GM19397 (cell line): ENCODE data around the gene ZNF14.
"Not testable (repeated sequence)": the region's sequence is repeated elsewhere in the genome, so short reads cannot be mapped to it uniquely, and the experiment has no call there.

ENCODE experiments used
- ATAC-seq: cut with Tn5 transposase; IDR thresholded peaks from one replicate; pipeline ENCODE4 v1.9.1; 2021; ENCODE audit warnings: mild to moderate bottlenecking, moderate library complexity; ENCODE audit not compliant: unreplicated experiment

The ZNF14 gene

GRCh38 chr19:19747357-19748220 is 14.7 kb upstream of the ZNF14 start:
- ATAC-seq: no peak

DNA sequence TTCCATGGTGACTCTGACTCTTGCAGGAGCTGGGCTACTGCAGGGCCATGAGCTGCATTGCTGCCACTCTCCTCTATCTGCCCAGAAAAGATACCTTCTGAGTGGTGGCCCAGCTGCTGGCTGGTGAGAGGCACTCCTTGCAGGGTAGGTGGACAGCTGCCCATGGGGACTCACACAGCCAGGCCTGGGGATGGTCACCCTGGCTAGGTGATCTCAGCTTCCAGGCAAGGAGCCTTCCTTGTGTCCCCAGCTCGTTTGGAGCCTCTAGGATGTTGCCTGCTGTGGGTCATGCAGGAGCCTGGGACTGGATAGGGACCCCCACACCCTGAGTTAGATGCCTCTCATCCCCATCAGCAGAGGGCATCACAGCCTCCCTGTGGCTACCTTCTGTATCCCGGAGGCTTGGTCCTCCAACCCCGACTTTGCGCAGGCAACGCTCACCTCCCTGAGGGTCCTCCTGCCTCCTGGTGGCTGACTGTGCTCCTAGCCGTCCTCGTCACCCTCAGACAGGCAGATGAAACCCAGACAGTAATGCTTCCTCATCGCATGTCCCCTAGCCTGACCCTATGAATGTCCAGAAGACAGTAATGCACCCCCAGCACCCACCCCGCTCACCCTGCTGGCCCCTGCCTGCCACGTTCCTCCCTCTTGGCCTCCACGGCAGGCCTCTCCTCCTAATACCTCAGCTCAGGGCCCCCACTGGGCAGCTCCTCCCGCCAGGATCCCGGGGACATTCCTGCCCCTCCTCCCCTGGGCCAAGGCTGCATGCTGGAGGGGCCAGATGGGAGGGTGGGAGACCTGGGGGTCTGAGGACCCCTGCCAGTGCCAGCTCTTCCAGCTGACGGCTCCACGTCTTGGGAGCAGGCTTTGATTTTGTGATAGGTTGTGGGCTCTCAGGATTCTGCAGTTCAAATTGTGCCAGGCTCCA is 13.6 kb upstream of the ZNF14 start:
- ATAC-seq: no peak

DNA sequence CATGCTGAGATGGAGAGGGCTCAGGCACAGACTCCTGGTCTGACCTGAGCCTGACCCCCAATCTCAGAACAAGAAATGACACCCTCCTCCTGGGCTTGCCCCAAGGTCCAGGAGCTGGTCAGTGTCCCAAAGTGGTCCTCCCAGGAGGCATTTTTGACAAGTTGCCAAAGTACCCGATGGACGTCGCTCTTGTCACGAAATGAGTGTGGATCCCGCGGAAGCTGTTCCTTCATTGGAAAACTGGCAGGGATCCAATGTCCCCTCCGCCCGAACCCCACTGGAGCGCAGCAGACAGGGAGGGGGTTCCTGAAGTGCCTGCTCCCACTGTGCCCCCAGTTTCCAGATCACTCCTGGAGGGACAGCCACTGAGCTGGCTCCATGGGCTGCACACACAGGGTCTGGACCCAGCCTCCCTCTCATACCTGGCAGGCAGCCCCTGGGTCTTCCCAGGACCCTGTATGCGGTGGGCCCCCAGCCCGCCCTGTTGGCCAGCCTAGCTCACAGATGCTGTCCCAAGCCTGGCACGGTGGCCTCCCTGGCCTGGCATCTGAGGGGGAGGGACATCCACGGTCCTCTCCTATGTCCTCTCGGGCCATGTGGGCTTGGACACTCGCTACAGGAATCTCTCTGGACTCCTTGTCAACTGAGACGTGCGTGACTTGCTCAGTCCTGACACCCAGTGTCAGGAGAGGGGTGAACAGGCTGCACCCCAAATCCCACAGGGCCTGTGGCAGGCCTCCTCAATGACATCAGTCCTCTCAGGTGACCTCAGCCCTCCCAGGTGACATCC is 12.8 kb upstream of the ZNF14 start:
- no peak for ATAC-seq

DNA sequence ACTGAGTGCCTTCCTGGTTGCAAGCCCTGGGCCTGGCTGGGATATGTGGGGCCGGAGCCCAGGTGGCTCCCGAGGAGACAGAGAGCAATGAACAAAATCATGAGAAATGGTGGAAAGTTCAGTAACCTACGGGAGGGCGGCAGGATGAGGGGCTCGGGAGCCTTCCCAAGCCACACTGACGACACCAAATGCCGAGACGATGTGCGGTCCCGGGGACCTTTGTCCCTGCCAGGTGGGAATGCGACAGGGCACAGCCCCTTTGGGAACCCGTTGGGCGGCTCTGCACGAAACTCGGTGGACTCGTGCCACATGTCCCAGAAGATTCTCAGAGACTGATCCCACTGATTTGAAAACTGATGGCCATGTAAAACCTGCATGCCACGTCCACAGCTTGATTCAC is 11.7 kb upstream of the ZNF14 start:
- no peak for ATAC-seq

GRCh38 chr19:19743921-19744320 is 11.0 kb upstream of the ZNF14 start:
- not testable (repeated sequence) for ATAC-seq

GRCh38 chr19:19743176-19743575 is 10.3 kb upstream of the ZNF14 start:
- ATAC-seq: no peak

GRCh38 chr19:19742773-19743172 is 9.9 kb upstream of the ZNF14 start:
- ATAC-seq: no peak

DNA sequence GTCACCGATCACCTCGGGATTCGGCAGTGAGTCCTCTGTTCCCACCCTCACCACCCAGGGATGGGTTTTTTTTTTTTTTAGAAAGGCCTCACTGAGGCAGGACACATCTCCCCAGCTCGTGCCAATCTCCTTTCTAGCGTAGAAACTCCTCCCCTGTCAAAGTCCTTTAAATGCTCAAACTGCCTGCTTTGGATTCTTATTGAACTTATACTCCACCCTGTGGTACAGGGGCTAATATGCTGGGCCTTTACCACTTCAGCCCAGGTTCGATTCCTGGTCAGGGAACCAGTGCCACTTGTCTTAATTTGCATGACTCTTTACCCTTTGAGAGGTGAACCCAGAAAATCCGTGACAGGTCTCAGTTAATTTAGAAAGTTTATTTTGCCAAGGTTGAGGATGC is 8.3 kb upstream of the ZNF14 start:
- ATAC-seq: no peak

DNA sequence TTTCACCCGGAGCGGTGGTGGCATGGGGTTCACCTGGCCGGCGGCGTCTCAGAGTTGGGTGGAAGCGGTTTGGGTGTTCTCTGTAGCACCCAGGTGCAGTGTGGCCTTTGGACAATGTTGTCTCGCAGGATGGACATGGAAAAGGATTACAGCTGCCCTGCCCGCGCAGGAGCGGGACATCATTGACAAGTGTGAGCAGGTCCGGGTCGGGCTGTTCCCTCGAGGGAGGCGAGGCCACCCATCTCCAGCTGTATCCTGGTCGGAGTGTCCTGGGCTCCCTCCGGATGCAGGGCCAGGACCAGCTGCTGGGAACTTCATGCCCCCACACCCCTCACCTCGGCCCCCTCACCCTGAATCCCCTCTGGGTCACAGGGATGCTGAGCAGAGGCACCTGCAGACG is 7.8 kb upstream of the ZNF14 start:
- ATAC-seq: no peak

DNA sequence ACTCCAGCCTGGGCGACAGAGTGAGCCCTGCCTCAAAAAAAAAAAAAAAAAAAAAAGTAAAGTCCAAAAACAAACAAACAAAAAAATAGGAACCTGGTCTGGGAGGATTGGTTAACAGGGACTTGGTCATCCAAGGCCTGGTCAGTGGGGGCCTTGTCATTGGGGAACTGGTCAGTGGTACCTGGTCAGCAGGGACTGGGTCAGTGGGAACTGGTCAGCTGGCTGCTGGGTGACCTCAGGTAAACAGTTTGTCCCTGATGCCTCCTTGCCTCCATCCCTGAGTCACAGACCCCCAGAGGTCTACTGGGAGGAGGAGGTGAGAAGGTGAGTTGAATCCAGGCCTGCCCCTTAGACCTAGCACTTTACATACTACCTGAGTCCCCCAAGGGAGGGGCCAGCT is 5.7 kb upstream of the ZNF14 start:
- no peak for ATAC-seq

DNA sequence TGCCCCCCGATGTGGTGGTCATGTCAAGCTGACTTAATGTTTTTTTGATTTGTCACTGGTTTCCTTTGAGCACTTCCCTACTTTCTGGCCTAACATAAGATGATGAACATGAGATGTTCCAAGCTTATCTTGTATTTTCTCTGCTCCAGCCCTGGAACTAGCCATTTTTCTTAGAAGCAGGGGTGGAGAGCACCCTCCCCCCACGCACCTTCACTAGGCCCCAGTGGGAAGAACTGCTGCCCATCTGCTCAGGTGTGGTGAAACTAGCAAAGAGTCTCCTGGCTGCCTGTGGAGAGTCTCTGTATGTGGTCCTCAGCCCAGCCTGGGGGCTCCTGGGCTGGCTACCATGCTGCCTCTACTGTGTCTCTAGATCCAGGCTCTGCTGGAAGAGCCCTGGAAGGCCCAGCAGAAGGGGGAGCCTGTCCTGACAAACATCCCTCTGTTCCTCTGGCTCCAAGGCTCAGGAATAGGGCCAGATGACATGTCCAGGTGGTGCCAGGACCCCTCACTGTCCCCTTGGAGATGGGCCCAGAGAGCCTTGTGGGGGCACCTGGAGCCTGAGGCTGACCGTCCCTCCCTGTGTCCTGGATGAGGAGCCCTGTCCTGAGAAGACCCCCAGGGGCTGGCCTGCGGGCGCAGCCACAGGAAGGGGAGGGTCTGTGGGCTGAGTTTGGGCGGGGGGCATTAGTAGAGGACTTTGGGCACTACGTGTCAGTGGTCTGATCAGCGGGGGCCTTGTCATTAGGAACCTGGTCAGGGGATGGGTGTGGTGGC is 4.8 kb upstream of the ZNF14 start:
- no peak for ATAC-seq

DNA sequence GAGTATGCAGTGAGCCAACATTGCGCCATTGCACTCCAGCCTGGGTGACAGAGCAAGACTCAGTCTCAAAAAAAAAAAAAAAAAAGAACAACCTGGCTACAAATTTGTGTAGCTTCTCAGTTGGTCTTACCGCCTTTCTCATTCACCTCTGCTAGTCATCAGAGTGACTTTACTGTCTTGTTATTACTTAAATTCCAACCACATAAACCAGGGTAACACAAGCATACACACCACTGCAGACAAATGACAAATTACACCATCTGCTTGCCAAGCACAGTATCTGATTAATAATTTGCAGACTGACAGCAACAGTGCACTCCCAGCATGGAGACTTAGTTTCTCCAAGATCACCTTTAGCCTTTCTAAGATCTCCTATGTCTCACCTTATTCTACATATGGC is 11.0 kb downstream of the ZNF14 start:
- no peak for ATAC-seq

DNA sequence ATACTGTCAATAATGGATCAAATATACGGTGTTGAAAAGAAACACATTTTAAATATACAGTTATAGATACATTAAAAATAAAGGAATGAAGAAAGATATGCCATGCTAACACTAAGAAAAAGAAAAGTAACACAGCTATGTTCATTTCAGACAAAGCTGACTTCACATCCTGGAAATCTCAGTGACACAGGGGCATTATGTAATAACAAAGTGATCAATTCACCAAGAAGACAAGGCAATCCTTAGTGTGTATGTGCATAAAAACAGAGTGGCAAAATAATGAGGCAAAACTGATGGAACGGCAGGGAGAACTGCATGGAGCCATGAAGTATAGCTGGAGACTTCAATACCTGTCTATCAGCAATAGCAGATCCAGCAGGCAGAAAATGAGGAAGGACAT is 13.1 kb downstream of the ZNF14 start:
- no peak for ATAC-seq

GRCh38 chr19:19711934-19712828 is 20.7 kb downstream of the ZNF14 start:
- no peak for ATAC-seq

DNA sequence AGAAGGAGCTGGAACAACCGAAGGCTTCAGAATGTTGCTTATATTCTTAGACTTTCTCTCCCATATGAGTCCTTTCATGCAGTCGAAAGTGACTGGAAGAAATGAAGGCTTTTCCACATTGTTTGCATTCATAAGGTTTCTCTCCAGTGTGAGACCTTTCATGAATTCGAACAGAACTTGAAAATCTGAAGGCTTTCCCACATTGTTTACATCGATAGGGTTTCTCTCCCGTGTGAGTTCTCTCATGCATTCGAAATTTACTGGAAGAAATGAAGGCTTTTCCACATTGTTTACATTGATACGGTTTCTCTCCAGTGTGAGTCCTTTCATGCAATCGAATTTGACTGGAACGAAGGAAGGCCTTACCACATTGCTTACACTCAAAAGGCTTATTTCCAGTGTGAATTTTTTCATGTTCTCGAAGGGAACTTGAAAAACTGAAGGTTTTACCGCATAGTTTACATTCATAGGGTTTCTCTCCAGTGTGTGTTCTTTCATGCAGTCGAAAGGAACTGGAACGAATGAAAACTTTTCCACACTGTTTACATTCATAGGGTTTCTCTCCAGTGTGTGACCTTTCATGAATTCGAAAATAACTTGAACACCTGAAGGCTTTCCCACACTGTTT is 21.5 kb downstream of the ZNF14 start:
- no peak for ATAC-seq

DNA sequence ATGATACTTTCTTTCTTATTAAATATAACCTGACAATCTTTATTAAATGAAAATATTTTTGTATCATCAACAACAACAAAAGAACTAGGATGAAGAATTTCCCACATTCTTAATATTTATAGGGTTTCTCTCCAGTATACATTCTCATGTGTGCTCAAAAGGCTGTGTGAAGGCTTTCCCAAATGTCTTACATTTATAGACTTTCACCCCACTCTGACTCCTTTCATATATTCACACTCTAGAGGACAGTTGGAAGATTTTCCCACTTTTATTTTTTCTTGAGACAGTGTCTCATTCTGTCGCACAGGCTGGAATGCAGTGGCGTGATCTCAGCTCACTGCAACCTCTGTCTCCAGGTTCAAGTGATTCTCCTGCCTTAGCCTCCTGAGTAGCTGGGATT is 22.4 kb downstream of the ZNF14 start:
- no peak for ATAC-seq

DNA sequence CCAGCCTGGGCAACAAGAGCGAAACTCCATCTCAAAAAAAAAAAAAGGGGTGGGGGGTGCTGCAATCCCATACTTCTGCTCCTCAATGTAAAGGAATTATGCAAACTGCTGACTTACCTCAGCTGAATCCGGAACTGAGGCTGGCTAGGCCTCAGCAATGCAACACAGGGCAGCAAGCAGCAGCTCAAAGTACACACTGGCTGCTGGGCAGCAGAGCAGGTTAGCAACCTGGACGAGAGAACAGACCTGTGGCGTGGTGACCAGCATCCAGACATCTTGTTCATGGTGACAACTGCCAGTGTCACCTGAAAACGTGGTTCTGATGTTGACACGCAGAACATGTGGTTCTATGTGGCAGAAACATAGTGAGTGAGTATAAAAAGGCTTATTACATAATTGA is 28.1 kb downstream of the ZNF14 start:
- no peak for ATAC-seq

DNA sequence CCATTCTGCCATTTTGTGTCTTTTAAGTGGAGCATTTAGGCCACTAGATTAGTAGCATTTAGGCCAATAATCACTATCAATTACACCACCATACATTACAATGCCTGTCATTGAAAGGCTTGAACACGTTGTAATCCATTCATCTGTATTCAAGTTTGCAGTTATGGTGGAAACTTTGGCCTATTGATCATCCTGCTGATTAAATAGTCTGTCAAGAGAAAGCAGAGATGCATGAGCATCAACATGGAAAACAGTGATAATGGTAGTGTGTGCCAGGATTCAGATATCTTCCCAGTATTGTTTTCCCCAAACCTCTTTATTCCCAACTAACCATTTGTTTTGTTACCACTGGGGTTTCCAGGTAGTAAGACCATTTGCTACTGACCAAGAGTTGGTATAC is 32.4 kb downstream of the ZNF14 start:
- ATAC-seq: not testable (repeated sequence)

GRCh38 chr19:19697589-19697988 is 35.3 kb downstream of the ZNF14 start:
- no peak for ATAC-seq
